ENCODE measurements around the gene CAMK4.

GRCh38 chr5:111282798-111283197 lies 58.6 kb downstream of the CAMK4 start:
- TF ChIP-seq CTCF (IDR thresholded peaks at IDR 0.05): no peak
- TF ChIP-seq EP300 (IDR thresholded peaks at IDR 0.05): no peak
- no peak for TF ChIP-seq POLR2AphosphoS5 (IDR thresholded peaks at IDR 0.05)
